OCI-LY3 (cell line): ENCODE measurements around the gene KDELR1.

ENCODE experiments used
- H2AFZ ChIP-seq: fragments of 200-600, 300-600 bp; shearing (Covaris generic); 2 replicates; pipeline ENCODE4 v1.6.0; 2014; ENCODE audit warnings: antibody characterized with exemption, low read depth, low read length
- H3K27ac ChIP-seq: fragments of 200-600, 300-600 bp; sonication (generic); 2 replicates; pipeline ENCODE4 v1.5.1; 2014; ENCODE audit warnings: mild to moderate bottlenecking, low read length, moderate library complexity, mixed read lengths
- H3K27me3 ChIP-seq: fragments of 200-600, 300-600 bp; sonication (generic); 2 replicates; pipeline ENCODE4 v1.6.1; 2014; ENCODE audit warnings: low read depth, low read length, mixed read lengths
- H3K36me3 ChIP-seq: fragments of 200-600, 300-600 bp; sonication (generic); replicated peaks from 2 replicates; pipeline ENCODE3; 2014; ENCODE audit warnings: low read depth, low read length, mixed read lengths
- H3K4me1 ChIP-seq: fragments of 300-600, 200-600 bp; sonication (generic); 2 replicates; pipeline ENCODE4 v1.6.1; 2014; ENCODE audit warnings: low read length, mixed read lengths
- H3K4me2 ChIP-seq: fragments of 200-600, 300-600 bp; sonication (generic); 2 replicates; pipeline ENCODE4 v1.6.1; 2014; ENCODE audit warnings: low read length, mixed read lengths
- H3K4me3 ChIP-seq: fragments of 300-600, 200-600 bp; sonication (generic); 2 replicates; pipeline ENCODE4 v1.5.1; 2014; ENCODE audit warnings: antibody characterized with exemption, mild to moderate bottlenecking, low read length, moderate library complexity
- H3K79me2 ChIP-seq: fragments of 300-600, 200-600 bp; shearing (Covaris generic); 2 replicates; pipeline ENCODE4 v1.6.1; 2014; ENCODE audit warnings: mild to moderate bottlenecking, low read length, mixed read lengths
- H3K9ac ChIP-seq: fragments of 300-600, 200-600 bp; shearing (Covaris generic); 2 replicates; pipeline ENCODE4 v1.6.0; 2014; ENCODE audit warnings: mild to moderate bottlenecking, low read length, moderate library complexity
- H3K9me3 ChIP-seq: fragments of 200-600, 300-600 bp; shearing (Covaris generic); 2 replicates; pipeline ENCODE4 v1.6.1; 2014; ENCODE audit warnings: low read length, mixed read lengths; ENCODE audit not compliant: insufficient read depth
- H4K20me1 ChIP-seq: fragments of 200-600, 300-600 bp; sonication (generic); 2 replicates; pipeline ENCODE4 v1.6.1; 2016; ENCODE audit warnings: low read length, mixed read lengths; ENCODE audit not compliant: insufficient read depth
- CTCF ChIP-seq: fragments of 200-600, 300-600 bp; sonication (generic); IDR thresholded peaks from 2 replicates; pipeline ENCODE4 v1.5.1; 2014; ENCODE audit warnings: antibody characterized with exemption, low read length, low read depth
- EZH2phosphoT487 ChIP-seq: fragments of 200-600 bp; shearing (Covaris generic); IDR thresholded peaks from 2 replicates; pipeline ENCODE4 v1.6.1; 2018; ENCODE audit warnings: antibody characterized with exemption, mixed run types, low read depth

The KDELR1 gene

DNA sequence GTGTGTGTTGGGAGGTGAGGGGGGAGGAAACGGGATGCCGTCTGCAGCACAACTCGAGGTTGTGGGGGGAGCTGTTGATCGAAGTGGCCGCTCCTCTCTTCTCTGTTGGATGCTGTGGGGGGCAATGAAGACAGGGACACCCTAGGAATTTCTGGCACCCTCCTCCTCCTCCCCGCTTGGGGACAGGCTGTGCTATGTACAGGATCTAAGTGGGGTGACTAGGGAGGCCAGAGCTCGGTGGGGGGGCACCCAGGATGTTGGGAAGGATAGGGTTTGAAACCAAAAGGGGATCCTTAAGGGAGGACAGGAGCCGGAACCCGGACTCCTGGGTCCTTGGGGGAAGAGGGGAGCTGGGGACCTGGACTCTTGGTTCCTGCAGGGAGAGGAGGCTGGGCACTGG lies 4.1 kb upstream of the KDELR1 start:
- Histone ChIP-seq H3K9ac (no peak overlapping the region; the same call in 1 of the 2 replicates), H3K27me3 (peaks cover 44% of the 10 kb centered on the region), H3K4me1 (peaks cover 34% of the 10 kb centered on the region), H4K20me1 (no peaks in the 10 kb centered on the region), H3K4me3 (peak overlapping the region; percentile 88), H3K4me2 (peak overlapping the region; percentile 100), H3K9me3 (no peaks in the 10 kb centered on the region), H3K27ac (no peak overlapping the region), H3K36me3 (no peaks in the 10 kb centered on the region), H3K79me2 (peaks cover 9% of the 10 kb centered on the region), H2AFZ (no peak overlapping the region)
- no peak for TF ChIP-seq CTCF
- no peak for TF ChIP-seq EZH2phosphoT487

GRCh38 chr19:48395170-48395455 lies 3.8 kb upstream of the KDELR1 start:
- H2AFZ ChIP-seq = no peak overlapping the region
- H3K4me3 ChIP-seq = peak overlapping the region; percentile 88
- no peaks in the 10 kb centered on the region for H4K20me1 ChIP-seq
- H3K9me3 ChIP-seq = no peaks in the 10 kb centered on the region
- peak overlapping the region; percentile 69; the same call in 1 of the 2 replicates for H3K9ac ChIP-seq
- H3K27me3 ChIP-seq = peaks cover 44% of the 10 kb centered on the region
- peaks cover 32% of the 10 kb centered on the region for H3K4me1 ChIP-seq
- TF ChIP-seq CTCF = no peak
- no peak for TF ChIP-seq EZH2phosphoT487
- H3K79me2 ChIP-seq = peaks cover 13% of the 10 kb centered on the region
- H3K36me3 ChIP-seq = no peaks in the 10 kb centered on the region
- H3K27ac ChIP-seq = no peak overlapping the region
- H3K4me2 ChIP-seq = peak overlapping the region; percentile 100

DNA sequence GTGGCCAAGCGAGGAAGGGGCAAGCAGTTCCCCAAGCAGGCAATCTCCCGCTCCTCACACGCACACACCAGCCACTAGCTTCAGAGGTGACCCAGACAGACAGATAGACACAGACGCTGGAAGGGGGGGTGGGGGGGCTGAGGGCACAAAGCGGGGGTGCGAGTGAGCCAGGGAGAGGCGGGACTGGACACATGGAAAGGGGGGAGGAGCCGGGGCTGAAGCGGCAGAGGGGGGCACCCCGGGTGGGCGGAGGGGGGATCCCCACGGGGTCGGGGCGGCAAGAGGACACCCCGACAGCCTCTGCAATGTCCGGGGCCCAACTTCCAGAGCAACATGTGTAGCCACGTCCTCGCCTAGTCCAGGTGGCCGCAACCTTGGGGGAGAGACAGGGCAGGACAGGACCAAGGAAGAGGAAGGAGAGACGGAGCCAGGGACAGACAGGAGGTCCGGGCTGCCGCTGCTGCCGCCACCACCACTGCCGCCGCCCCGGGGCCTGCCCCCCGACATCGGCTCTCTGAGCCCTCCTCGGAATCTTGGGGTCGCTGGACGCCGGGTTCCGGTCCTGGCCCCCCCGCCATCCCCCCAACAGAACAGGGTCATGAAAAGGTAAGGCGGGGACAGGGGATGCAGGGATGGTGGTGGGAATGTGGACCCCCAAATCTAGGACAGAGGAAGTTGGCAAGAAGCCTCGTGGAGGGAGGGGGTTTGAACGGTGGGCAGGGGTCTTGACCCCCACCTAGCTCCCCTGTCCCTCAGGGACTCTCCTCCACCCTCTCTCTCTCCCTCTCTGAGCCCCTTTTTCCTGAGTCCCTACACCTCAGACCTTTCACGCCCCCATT lies 3.2 kb upstream of the KDELR1 start:
- no peak for TF ChIP-seq EZH2phosphoT487
- no peak for TF ChIP-seq CTCF
- H3K4me1 ChIP-seq = peaks cover 31% of the 10 kb centered on the region
- H3K9ac ChIP-seq = peak overlapping the region; percentile 69
- H3K4me2 ChIP-seq = peak overlapping the region; percentile 100
- no peak overlapping the region for H3K27ac ChIP-seq
- peak overlapping the region; percentile 88 for H3K4me3 ChIP-seq
- H3K9me3 ChIP-seq = no peaks in the 10 kb centered on the region
- H3K36me3 ChIP-seq = no peaks in the 10 kb centered on the region
- H3K27me3 ChIP-seq = peaks cover 44% of the 10 kb centered on the region
- H2AFZ ChIP-seq = peak overlapping the region; percentile 43; the same call in 1 of the 2 replicates
- H3K79me2 ChIP-seq = peaks cover 17% of the 10 kb centered on the region
- no peaks in the 10 kb centered on the region for H4K20me1 ChIP-seq

- Histone ChIP-seq H4K20me1 (no peaks in the 10 kb centered on the region), H2AFZ (peak within 1 kb of the TSS; percentile 43; the same call in 1 of the 2 replicates), H3K4me1 (peaks cover 31% of the 10 kb centered on the region), H3K27me3 (peaks cover 44% of the 10 kb centered on the region), H3K4me3 (peak within 1 kb of the TSS; percentile 88), H3K27ac (no peak within 1 kb of the TSS), H3K9ac (peak within 1 kb of the TSS; percentile 69), H3K9me3 (no peaks in the 10 kb centered on the region), H3K4me2 (peak within 1 kb of the TSS; percentile 100), H3K79me2 (peaks cover 20% of the 10 kb centered on the region), H3K36me3 (peaks cover 5% of the 10 kb centered on the region)
- TF ChIP-seq CTCF = peak; percentile 34; the same call in 1 of the 2 replicates
- TF ChIP-seq EZH2phosphoT487 = no peak
Observed at GRCh38 chr19:48393559-48394330, 2.4 kb upstream of the KDELR1 start, which contains the start of gene GRIN2D. GRIN2D (plus strand) TSS chr19:48393668; CDS start chr19:48398393, 4,725 bp downstream.
